Liver (tissue), 9 donors: ENCODE data around the gene IQCC. TPM values are rescaled to one million over a fixed set of nuclear protein-coding genes. Genes with fewer than 3 reads are reported as not detected.

Source experiments
- DNase-seq: peaks from one replicate; pipeline ENCODE4 v3.0.0-alpha.2; 2017; ENCODE audit warnings: low spot score
- H3K27ac ChIP-seq, 2 donors: one replicate each; pipeline ENCODE4 v1.7.0; 2013; ENCODE audit warnings: inconsistent platforms in 2 of 2, low read length in 2 of 2, control low read depth in 1 of 2, low read depth in 1 of 2, mild to moderate bottlenecking in 1 of 2
- H3K27me3 ChIP-seq, 4 donors: one replicate each; pipeline versions ENCODE4 v1.6.1 to v1.7.0; 2013; ENCODE audit warnings: low read length in 3 of 4, inconsistent platforms in 1 of 4, mild to moderate bottlenecking in 1 of 4, moderate library complexity in 1 of 4; ENCODE audit not compliant: control insufficient read depth in 4 of 4, insufficient read depth in 4 of 4
- H3K36me3 ChIP-seq, 4 donors: one replicate each; pipeline versions ENCODE4 v1.6.1 to v1.7.0; 2013; ENCODE audit warnings: low read length in 3 of 4, mild to moderate bottlenecking in 3 of 4, low read depth in 1 of 4, moderate library complexity in 1 of 4; ENCODE audit not compliant: control insufficient read depth in 4 of 4, insufficient read depth in 3 of 4
- H3K4me1 ChIP-seq, 4 donors: one replicate each; pipeline versions ENCODE4 v1.6.1 to v1.7.0; 2013; ENCODE audit warnings: low read length in 3 of 4, mild to moderate bottlenecking in 3 of 4, moderate library complexity in 1 of 4; ENCODE audit not compliant: control insufficient read depth in 4 of 4, insufficient read depth in 4 of 4
- H3K4me3 ChIP-seq, 3 donors: one replicate each; pipeline versions ENCODE4 v1.6.1 to v1.7.0; 2013; ENCODE audit warnings: low read length in 3 of 3, control low read depth in 1 of 3, low read depth in 1 of 3, mild to moderate bottlenecking in 1 of 3
- H3K9ac ChIP-seq, 2 donors: one replicate each; pipeline ENCODE4 v1.7.0; 2013; ENCODE audit warnings: low read length in 2 of 2, mild to moderate bottlenecking in 2 of 2, moderate library complexity in 2 of 2, control low read depth in 1 of 2, low read depth in 1 of 2
- H3K9me3 ChIP-seq, 4 donors: one replicate each; pipeline versions ENCODE4 v1.6.1 to v1.7.0; 2013; ENCODE audit warnings: low read length in 3 of 4; ENCODE audit not compliant: control insufficient read depth in 4 of 4
- ATF3 ChIP-seq: IDR thresholded peaks from 2 replicates; pipeline ENCODE4 v1.6.1; 2016; ENCODE audit warnings: antibody characterized with exemption
- CTCF ChIP-seq: fragments of 150-350 bp; IDR thresholded peaks from 2 replicates; pipeline ENCODE4 v1.5.1; 2017; ENCODE audit warnings: improper control_type of control experiment, low read depth, low read length; ENCODE audit not compliant: missing input control
- EGR1 ChIP-seq, 2 donors: IDR thresholded peaks; 2 replicates each; pipeline ENCODE4 v1.6.1; 2016 to 2018; ENCODE audit warnings: antibody characterized with exemption in 2 of 2, low read depth in 2 of 2
- FOXA1 ChIP-seq: IDR thresholded peaks from 2 replicates; pipeline ENCODE4 v1.6.1; 2016; ENCODE audit warnings: antibody characterized with exemption
- FOXA2 ChIP-seq: IDR thresholded peaks from 2 replicates; pipeline ENCODE4 v1.6.1; 2016; ENCODE audit warnings: antibody characterized with exemption
- GABPA ChIP-seq, 2 donors: IDR thresholded peaks in 1 of 2; conservative IDR thresholded peaks in 1 of 2; 2 replicates each; pipeline ENCODE4 v1.6.1; 2016; ENCODE audit warnings: antibody characterized with exemption in 2 of 2, mild to moderate bottlenecking in 1 of 2, moderate library complexity in 1 of 2
- HNF4A ChIP-seq, 2 donors: conservative IDR thresholded peaks; 2 replicates each; pipeline ENCODE4 v1.6.1; 2016; ENCODE audit warnings: antibody characterized with exemption in 2 of 2, mild to moderate bottlenecking in 2 of 2
- HNF4G ChIP-seq: IDR thresholded peaks from 2 replicates; pipeline ENCODE4 v1.6.1; 2016; ENCODE audit warnings: antibody characterized with exemption
- JUND ChIP-seq, 2 donors: IDR thresholded peaks; 2 replicates each; pipeline ENCODE4 v1.6.1; 2016; ENCODE audit warnings: antibody characterized with exemption in 2 of 2
- MAX ChIP-seq: IDR thresholded peaks from 2 replicates; pipeline ENCODE4 v1.6.1; 2016; ENCODE audit warnings: antibody characterized with exemption
- NR2F2 ChIP-seq: IDR thresholded peaks from 2 replicates; pipeline ENCODE4 v1.6.1; 2016; ENCODE audit warnings: antibody characterized with exemption
- RAD21 ChIP-seq, 2 donors: IDR thresholded peaks; 2 replicates each; pipeline ENCODE4 v1.6.1; 2016; ENCODE audit warnings: antibody characterized with exemption in 2 of 2, mild to moderate bottlenecking in 2 of 2
- RXRA ChIP-seq, 2 donors: IDR thresholded peaks; 2 replicates each; pipeline ENCODE4 v1.6.1; 2017 to 2018; ENCODE audit warnings: antibody characterized with exemption in 2 of 2, mild to moderate bottlenecking in 1 of 2
- SP1 ChIP-seq: IDR thresholded peaks from 2 replicates; pipeline ENCODE4 v1.6.1; 2018; ENCODE audit warnings: antibody characterized with exemption, mild to moderate bottlenecking
- TAF1 ChIP-seq: conservative IDR thresholded peaks from 2 replicates; pipeline ENCODE4 v1.6.1; 2016; ENCODE audit warnings: antibody characterized with exemption, mild to moderate bottlenecking
- YY1 ChIP-seq: IDR thresholded peaks from 2 replicates; pipeline ENCODE4 v1.6.1; 2016; ENCODE audit warnings: antibody characterized with exemption, mild to moderate bottlenecking
- ZBTB33 ChIP-seq: IDR thresholded peaks from 2 replicates; pipeline ENCODE4 v1.6.1; 2016; ENCODE audit warnings: antibody characterized with exemption
- WGBS: extraction: QIAGEN DNeasy Blood & Tissue Kit; methylation state at CpG from one replicate; pipeline ENCODE4 v1.1.7; 2013; 5-methylcytosine and 5-hydroxymethylcytosine counted together
- polyA plus RNA-seq, 2 donors: library from polyadenylated mRNA; stranded (reverse) in 1 of 2; unstranded in 1 of 2; fragments of 200-250 nt in 1 of 2; fragments of >200 nt in 1 of 2; fragmentation: Nextera tagmentation in 1 of 2; extraction: Ambion mirVana in 1 of 2; gene quantifications; one replicate each; pipeline versions ENCODE4 v1.2.1 to v1.2.3, GENCODE V29; 2013 to 2015
- total RNA-seq, 2 donors: library from RNA; depleted of rRNA; stranded (reverse); fragments of >200 nt; gene quantifications; one replicate each; pipeline ENCODE4 v1.2.3, GENCODE V29; 2014
- donor health status: healthy.
- donor health status: healthy.
- donor health status: healthy.
- donor health status: healthy.
- donor health status: healthy.

The IQCC gene
- total and polyA plus RNA-seq, 4 donors = 0.42 to 2.3 (median 0.61) TPM

- H3K27me3 ChIP-seq = no peaks in the 10 kb centered on the region
- DNase-seq = no peak
- H3K4me3 ChIP-seq = no peak overlapping the region
- H3K36me3 ChIP-seq = peaks cover 10 to 28% (median 22%) of the 10 kb centered on the region in 4 donors
- TF ChIP-seq RAD21 (IDR thresholded peaks at IDR 0.05) (peak in 1 of 2 donors; percentile 10), RXRA (IDR thresholded peaks at IDR 0.05) (peak in 1 of 2 donors; percentile 58), TAF1 (no peak), YY1 (peak; percentile 41), HNF4A (conservative IDR thresholded peaks at IDR 0.05) (peak in 1 of 2 donors; percentile 30)
- H3K4me1 ChIP-seq = peaks cover 0 to 34% (median 20%) of the 10 kb centered on the region in 4 donors
- H3K9ac ChIP-seq = no peak overlapping the region
- 29% methylated on average over 6 of the region's 6 CpGs for WGBS
- H3K27ac ChIP-seq = peak overlapping the region in 1 of 2 donors; percentile 39
- H3K9me3 ChIP-seq = no peaks in the 10 kb centered on the region
These were observed 5.8 kb upstream of the IQCC start for GRCh38 chr1:32199717-32200072.

GRCh38 chr1:32200226-32201010 lies 5.1 kb upstream of the IQCC start, which contains the start of gene CCDC28B:
TSS of gene CCDC28B (plus strand) at chr1:32200595. CDS start at chr1:32201936, 1,341 bp downstream.
- peaks cover 3 to 40% (median 26%) of the 10 kb centered on the region in 4 donors for H3K4me1 ChIP-seq
- no peaks in the 10 kb centered on the region for H3K9me3 ChIP-seq
- peak within 1 kb of the TSS; percentile 39 to 57 for H3K27ac ChIP-seq
- 2% methylated on average over 34 of the region's 34 CpGs for WGBS
- no peak for TF ChIP-seq SP1
- TF ChIP-seq MAX = peak; percentile 44
- TF ChIP-seq RAD21 (IDR thresholded peaks at IDR 0.05) = no peak
- H3K27me3 ChIP-seq = no peaks in the 10 kb centered on the region
- peak within 1 kb of the TSS in 1 of 2 donors; percentile 5 for H3K9ac ChIP-seq
- peak within 1 kb of the TSS; percentile 35 to 48 (median 41) for H3K4me3 ChIP-seq
- peaks cover 3 to 21% (median 15%) of the 10 kb centered on the region in 4 donors for H3K36me3 ChIP-seq
- DNase-seq = peak; percentile 58

- H3K27me3 ChIP-seq = no peaks in the 10 kb centered on the region
- 28% methylated on average over 26 of the region's 26 CpGs for WGBS
- DNase-seq = peak; percentile 83
- TF ChIP-seq MAX (no peak), SP1 (no peak), TAF1 (no peak), YY1 (no peak), HNF4G (no peak), EGR1 (IDR thresholded peaks at IDR 0.05; ENCODE audit: low read depth in 2 of 2) (no peak), JUND (IDR thresholded peaks at IDR 0.05) (no peak), FOXA1 (no peak), FOXA2 (no peak), RAD21 (IDR thresholded peaks at IDR 0.05) (no peak), HNF4A (conservative IDR thresholded peaks at IDR 0.05) (no peak), RXRA (IDR thresholded peaks at IDR 0.05) (no peak), GABPA (IDR thresholded peaks at IDR 0.05 in 1 of 2, conservative IDR thresholded peaks at IDR 0.05 in 1 of 2) (no peak), ZBTB33 (no peak), NR2F2 (no peak), ATF3 (no peak), CTCF (no peak)
- peak overlapping the region in 1 of 2 donors; percentile 3 for H3K9ac ChIP-seq
- no peaks in the 10 kb centered on the region for H3K9me3 ChIP-seq
- peaks cover 0 to 13% (median 9%) of the 10 kb centered on the region in 4 donors for H3K36me3 ChIP-seq
- H3K4me3 ChIP-seq = peak overlapping the region in 2 of 3 donors; percentile 41 to 48
- H3K27ac ChIP-seq = peak overlapping the region; percentile 6 to 57
- peaks cover 3 to 46% (median 32%) of the 10 kb centered on the region in 4 donors for H3K4me1 ChIP-seq
These were observed 4.2 kb upstream of the IQCC start for GRCh38 chr1:32201011-32201855.
